ENCODE results near the gene MROH8. TPM values are rescaled to one million over a fixed set of nuclear protein-coding genes. Genes with fewer than 3 reads are reported as not detected.

MROH8 gene
- polyA plus RNA-seq, 2 of the 4 experiments (the other 2 are of a cell fraction), result 1.3 to 3.3 TPM

GRCh38 chr20:37155987-37156386 lies 23.4 kb downstream of the MROH8 start:
- ATAC-seq, result no peak
- no peak for FAIRE-seq
- 75% methylated on average over 9 of the region's 9 CpGs for WGBS (ENCODE audit: missing lambda C conversion rate)
- no peak overlapping the region for H3K4me2 ChIP-seq
- CTCF ChIA-PET, result interaction anchor here (0.6 to 0.7 kb wide), 2 partner anchors 28 to 55 kb away, joined by 3 to 4 read pairs; no protein-coding TSS in a partner anchor
- no peak overlapping the region for H3K4me3 ChIP-seq
- no peaks in the 10 kb centered on the region for H3K9me3 ChIP-seq
- TF ChIP-seq CBX2 (IDR thresholded peaks at IDR 0.05; ENCODE audit: borderline replicate concordance, low read depth) (no peak), CBX8 (IDR thresholded peaks at IDR 0.05) (no peak)
- no peak overlapping the region for H3K27ac ChIP-seq
- H3K4me1 ChIP-seq, result 0 out of 3 replicates have a peak, but pooled peaks cover 4% of the 10 kb centered on the region
- POLR2A ChIA-PET, result no interaction called here
- no peak for DNase-seq (ENCODE audit: low read depth in 1 of 2, low spot score in 1 of 2)

GRCh38 chr20:37154684-37155298 lies 24.6 kb downstream of the MROH8 start:
- DNase-seq (ENCODE audit: low read depth in 1 of 2, low spot score in 1 of 2) (no peak), ATAC-seq (no peak), FAIRE-seq (no peak)
- CTCF ChIA-PET, result no interaction called here
- H3K4me2 ChIP-seq, result no peak overlapping the region
- H3K4me3 ChIP-seq, result no peak overlapping the region
- 69% methylated on average over 6 of the region's 6 CpGs for WGBS (ENCODE audit: missing lambda C conversion rate)
- H3K27ac ChIP-seq, result no peak overlapping the region
- no peaks in the 10 kb centered on the region for H3K9me3 ChIP-seq
- POLR2A ChIA-PET, result no interaction called here
- 0 out of 3 replicates have a peak, but pooled peaks cover 4% of the 10 kb centered on the region for H3K4me1 ChIP-seq
- TF ChIP-seq CHD2 (IDR thresholded peaks at IDR 0.05; ENCODE audit: low read length, partially characterized antibody) (no peak), EHMT2 (IDR thresholded peaks at IDR 0.05; ENCODE audit: low read depth) (no peak), RNF2 (IDR thresholded peaks at IDR 0.05; ENCODE audit: borderline replicate concordance, low read depth) (no peak), NPAS2 (CRISPR knock-in tag; IDR thresholded peaks at IDR 0.05; ENCODE audit: borderline replicate concordance) (no peak), FOSB (CRISPR knock-in tag; IDR thresholded peaks at IDR 0.05) (no peak), ATOH8 (CRISPR knock-in tag; IDR thresholded peaks at IDR 0.05; ENCODE audit: low read depth) (no peak), ESRRA (IDR thresholded peaks at IDR 0.05; ENCODE audit: borderline replicate concordance, low read length) (no peak), RCOR1 (IDR thresholded peaks at IDR 0.05; ENCODE audit: low read depth, low read length) (no peak), REST (IDR thresholded peaks at IDR 0.05) (no peak), GATA3 (IDR thresholded peaks at IDR 0.05; ENCODE audit: borderline replicate concordance) (no peak), MYC (IDR thresholded peaks at IDR 0.05; ENCODE audit: borderline replicate concordance, low read length) (no peak), BCL3 (IDR thresholded peaks at IDR 0.05) (no peak), POLR2AphosphoS2 (conservative IDR thresholded peaks at IDR 0.05; ENCODE audit: low read length) (no peak), FOSL2 (IDR thresholded peaks at IDR 0.05) (no peak), FOSL2 (CRISPR knock-in tag; IDR thresholded peaks at IDR 0.05) (no peak), PBX3 (IDR thresholded peaks at IDR 0.05) (no peak), ZNF302 (CRISPR knock-in tag; IDR thresholded peaks at IDR 0.05) (no peak)
- TF ChIP-seq, protein P1, sequence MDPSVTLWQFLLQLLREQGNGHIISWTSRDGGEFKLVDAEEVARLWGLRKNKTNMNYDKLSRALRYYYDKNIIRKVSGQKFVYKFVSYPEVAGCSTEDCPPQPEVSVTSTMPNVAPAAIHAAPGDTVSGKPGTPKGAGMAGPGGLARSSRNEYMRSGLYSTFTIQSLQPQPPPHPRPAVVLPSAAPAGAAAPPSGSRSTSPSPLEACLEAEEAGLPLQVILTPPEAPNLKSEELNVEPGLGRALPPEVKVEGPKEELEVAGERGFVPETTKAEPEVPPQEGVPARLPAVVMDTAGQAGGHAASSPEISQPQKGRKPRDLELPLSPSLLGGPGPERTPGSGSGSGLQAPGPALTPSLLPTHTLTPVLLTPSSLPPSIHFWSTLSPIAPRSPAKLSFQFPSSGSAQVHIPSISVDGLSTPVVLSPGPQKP (IDR thresholded peaks at IDR 0.05; ENCODE audit: low read depth, low read length), result no peak
